Measurements from ENCODE around the gene LIN7B.

The LIN7B gene

GRCh38 chr19:49091391-49092038 lies 22.7 kb upstream of the LIN7B start:
- in situ Hi-C loops (cut with HindIII; ENCODE audit: low pct_ligation_motif_present, low pct_unique_long_range_greater_than_20kb, low sequenced_read_pairs): no loop called here
- DNase-seq: no peak

GRCh38 chr19:49092686-49093085 lies 21.5 kb upstream of the LIN7B start:
- DNase-seq: no peak
- in situ Hi-C loops (cut with HindIII; ENCODE audit: low pct_ligation_motif_present, low pct_unique_long_range_greater_than_20kb, low sequenced_read_pairs): no loop called here

- in situ Hi-C loops (cut with HindIII; ENCODE audit: low pct_ligation_motif_present, low pct_unique_long_range_greater_than_20kb, low sequenced_read_pairs): no loop called here
Observed at GRCh38 chr19:49094505-49095482, 19.4 kb upstream of the LIN7B start.

GRCh38 chr19:49097453-49098288 lies 16.5 kb upstream of the LIN7B start:
- peak; percentile 64 for DNase-seq
- in situ Hi-C loops (cut with HindIII; ENCODE audit: low pct_ligation_motif_present, low pct_unique_long_range_greater_than_20kb, low sequenced_read_pairs): no loop called here

More at GRCh38 chr19:49094505-49095482, 19.4 kb upstream of the LIN7B start:
- no peak for DNase-seq

GRCh38 chr19:49098795-49099194 lies 15.4 kb upstream of the LIN7B start:
- in situ Hi-C loops (cut with HindIII; ENCODE audit: low pct_ligation_motif_present, low pct_unique_long_range_greater_than_20kb, low sequenced_read_pairs): no loop called here

GRCh38 chr19:49101160-49101559 lies 13.0 kb upstream of the LIN7B start:
- in situ Hi-C loops (cut with HindIII; ENCODE audit: low pct_ligation_motif_present, low pct_unique_long_range_greater_than_20kb, low sequenced_read_pairs): no loop called here

More at GRCh38 chr19:49098795-49099194, 15.4 kb upstream of the LIN7B start:
- DNase-seq: no peak

GRCh38 chr19:49102303-49102702 lies 11.9 kb upstream of the LIN7B start:
- no peak for DNase-seq
- in situ Hi-C loops (cut with HindIII; ENCODE audit: low pct_ligation_motif_present, low pct_unique_long_range_greater_than_20kb, low sequenced_read_pairs): no loop called here

More at GRCh38 chr19:49101160-49101559, 13.0 kb upstream of the LIN7B start:
- no peak for DNase-seq

- no peak for DNase-seq
- in situ Hi-C loops (cut with HindIII; ENCODE audit: low pct_ligation_motif_present, low pct_unique_long_range_greater_than_20kb, low sequenced_read_pairs): no loop called here
Observed at GRCh38 chr19:49103331-49104085, 10.7 kb upstream of the LIN7B start.

GRCh38 chr19:49104229-49104864 lies 9.8 kb upstream of the LIN7B start:
- no peak for DNase-seq
- in situ Hi-C loops (cut with HindIII; ENCODE audit: low pct_ligation_motif_present, low pct_unique_long_range_greater_than_20kb, low sequenced_read_pairs): no loop called here

GRCh38 chr19:49106648-49107135 lies 7.5 kb upstream of the LIN7B start:
- DNase-seq: peak; percentile 57
- in situ Hi-C loops (cut with HindIII; ENCODE audit: low pct_ligation_motif_present, low pct_unique_long_range_greater_than_20kb, low sequenced_read_pairs): no loop called here

- DNase-seq: no peak
- in situ Hi-C loops (cut with HindIII; ENCODE audit: low pct_ligation_motif_present, low pct_unique_long_range_greater_than_20kb, low sequenced_read_pairs): no loop called here
Observed at GRCh38 chr19:49107625-49108459, 6.3 kb upstream of the LIN7B start.

GRCh38 chr19:49109051-49109450 lies 5.1 kb upstream of the LIN7B start:
- DNase-seq: no peak
- in situ Hi-C loops (cut with HindIII; ENCODE audit: low pct_ligation_motif_present, low pct_unique_long_range_greater_than_20kb, low sequenced_read_pairs): no loop called here

- in situ Hi-C loops (cut with HindIII; ENCODE audit: low pct_ligation_motif_present, low pct_unique_long_range_greater_than_20kb, low sequenced_read_pairs): no loop called here
Observed at GRCh38 chr19:49109569-49110233, 4.5 kb upstream of the LIN7B start.

GRCh38 chr19:49110567-49110966 lies 3.6 kb upstream of the LIN7B start:
- in situ Hi-C loops (cut with HindIII; ENCODE audit: low pct_ligation_motif_present, low pct_unique_long_range_greater_than_20kb, low sequenced_read_pairs): no loop called here
- DNase-seq: no peak

More at GRCh38 chr19:49109569-49110233, 4.5 kb upstream of the LIN7B start:
- no peak for DNase-seq

- DNase-seq: no peak
- in situ Hi-C loops (cut with HindIII; ENCODE audit: low pct_ligation_motif_present, low pct_unique_long_range_greater_than_20kb, low sequenced_read_pairs): no loop called here
Observed at GRCh38 chr19:49111218-49111998, 2.8 kb upstream of the LIN7B start.

Measured in ACHN (cell line).